GM18519 (cell line): ENCODE measurements around the gene PHLDB2.

ENCODE experiments used
- ATAC-seq: cut with Tn5 transposase; IDR thresholded peaks from one replicate; pipeline ENCODE4 v1.9.1; 2021; ENCODE audit warnings: mild to moderate bottlenecking, moderate library complexity; ENCODE audit not compliant: unreplicated experiment, low FRiP score

The PHLDB2 gene

DNA sequence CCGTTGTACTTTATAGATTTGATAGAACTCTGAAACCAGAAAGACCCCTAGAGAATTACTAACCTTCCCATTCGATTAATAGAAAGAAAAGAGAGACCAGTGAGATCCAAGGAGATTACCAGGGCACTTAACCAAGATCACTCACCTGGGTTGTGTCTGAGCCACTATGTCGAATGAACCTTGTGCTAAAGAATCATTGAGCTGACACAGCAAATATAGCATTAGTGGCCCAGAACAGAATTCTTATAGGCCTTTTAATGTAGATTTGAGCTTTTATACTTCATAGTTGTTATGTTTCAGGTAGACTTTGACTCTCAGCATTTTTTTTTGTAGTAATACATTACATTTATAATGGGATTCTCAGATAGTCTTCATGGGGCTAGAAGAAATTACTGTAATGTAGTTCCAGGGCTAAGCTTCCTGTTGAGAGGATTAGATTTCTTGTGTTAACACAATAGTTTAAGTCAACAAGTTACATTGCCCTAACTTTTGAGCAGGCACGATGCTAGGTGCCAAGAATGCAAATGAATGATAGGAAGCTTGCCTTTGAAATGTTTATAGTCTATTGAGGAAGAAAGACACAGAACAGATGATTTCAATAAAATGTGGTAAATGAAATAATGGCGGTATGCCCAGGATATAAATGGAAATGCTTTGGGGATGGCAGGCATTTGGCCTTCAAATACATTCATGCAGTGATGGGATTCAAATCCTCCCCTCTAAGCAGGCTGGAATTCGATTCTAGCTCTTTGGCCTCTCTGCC, 95.3 kb downstream of the PHLDB2 start:
- ATAC-seq = no peak

DNA sequence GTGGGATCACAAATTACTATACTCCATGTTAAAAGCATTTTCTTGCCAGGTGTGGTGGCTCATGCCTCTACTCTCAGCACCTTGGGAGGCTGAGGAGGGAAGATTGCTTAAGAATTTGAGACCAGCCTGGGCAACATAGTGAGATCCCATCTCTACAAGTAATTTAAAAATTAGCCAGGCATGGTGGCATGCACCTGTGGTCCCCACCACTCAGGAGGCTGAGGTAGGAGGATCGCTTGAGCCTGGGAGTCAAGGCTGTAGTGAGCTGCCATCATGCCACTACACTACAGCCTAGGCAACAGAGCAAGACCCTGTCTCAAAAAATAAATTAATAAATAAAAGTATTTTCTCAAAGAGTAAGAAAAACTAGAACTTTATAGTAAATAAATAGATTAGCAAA, 96.8 kb downstream of the PHLDB2 start:
- no peak for ATAC-seq

DNA sequence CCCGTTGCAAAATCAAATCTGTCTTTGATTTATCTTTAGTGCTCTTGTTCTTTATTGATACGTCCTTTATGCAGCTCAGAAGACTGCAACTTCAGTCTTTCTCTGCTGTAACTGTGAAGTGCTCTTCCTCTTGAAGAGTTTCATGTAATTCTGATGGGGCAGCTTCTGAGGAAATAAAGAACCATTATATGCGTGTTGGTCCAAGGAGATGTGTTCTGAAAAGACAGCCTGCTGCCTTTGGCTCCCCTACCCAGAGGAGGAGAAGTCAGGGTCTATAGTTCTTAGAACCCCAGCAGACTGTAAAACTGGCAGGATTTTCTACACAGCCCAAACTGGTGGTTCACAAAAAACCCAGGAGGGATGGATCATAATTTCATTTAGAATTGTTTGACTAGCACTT, 97.4 kb downstream of the PHLDB2 start:
- no peak for ATAC-seq

GRCh38 chr3:111956995-111957734, 98.1 kb downstream of the PHLDB2 start:
- no peak for ATAC-seq

DNA sequence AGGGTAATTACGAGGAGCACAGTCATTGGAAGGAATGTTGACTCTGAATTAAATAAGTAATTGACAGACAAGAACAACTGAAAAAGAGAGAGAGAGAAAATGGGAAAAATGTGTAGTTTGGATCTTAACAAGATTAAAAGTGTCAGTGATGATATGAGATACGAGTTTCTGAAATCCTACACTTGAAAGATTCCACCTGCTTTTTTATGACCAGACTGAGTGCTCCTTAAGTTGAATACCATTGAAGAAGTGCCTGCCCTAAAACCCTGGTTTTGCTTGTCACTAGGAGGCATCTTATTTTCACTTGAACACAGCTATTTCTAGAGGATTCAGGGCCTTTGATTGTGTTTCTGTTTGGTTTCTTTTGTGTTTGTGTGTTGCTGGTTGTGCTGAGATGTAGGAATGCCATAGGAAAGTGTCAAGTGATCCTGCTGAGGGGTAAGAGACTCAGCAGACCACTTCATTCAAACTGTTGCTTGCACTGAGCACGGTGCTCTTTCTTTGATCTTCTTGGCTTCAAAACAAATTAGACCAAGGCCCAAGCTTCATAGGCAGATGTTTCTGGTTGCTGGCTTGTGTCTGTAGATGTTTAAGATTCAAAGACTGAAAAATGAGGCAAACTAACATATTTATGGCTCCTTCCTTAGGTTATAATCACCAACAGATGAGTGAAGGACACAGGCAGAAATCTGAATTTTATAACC, 102.5 kb downstream of the PHLDB2 start:
- no peak for ATAC-seq

DNA sequence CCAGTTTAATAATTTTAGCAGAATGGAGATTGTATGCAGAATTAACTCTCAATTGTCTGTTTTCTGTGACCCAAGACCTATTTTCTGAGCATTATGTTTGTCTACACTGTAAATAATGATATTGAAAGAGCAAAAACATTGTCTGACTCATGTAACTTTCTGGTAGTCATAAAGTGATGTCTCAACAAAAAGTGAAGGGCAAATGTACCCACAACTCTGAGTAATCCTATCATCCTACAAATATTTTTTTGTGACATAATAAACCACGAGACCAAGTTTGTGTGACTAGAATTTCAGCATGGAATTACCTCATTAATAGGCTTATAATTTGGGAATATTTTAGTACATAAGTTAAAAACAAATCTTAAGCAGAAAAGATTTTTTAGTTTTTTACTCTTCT, 104.4 kb downstream of the PHLDB2 start:
- ATAC-seq = no peak

GRCh38 chr3:111965484-111965883, 106.4 kb downstream of the PHLDB2 start:
- ATAC-seq = no peak

DNA sequence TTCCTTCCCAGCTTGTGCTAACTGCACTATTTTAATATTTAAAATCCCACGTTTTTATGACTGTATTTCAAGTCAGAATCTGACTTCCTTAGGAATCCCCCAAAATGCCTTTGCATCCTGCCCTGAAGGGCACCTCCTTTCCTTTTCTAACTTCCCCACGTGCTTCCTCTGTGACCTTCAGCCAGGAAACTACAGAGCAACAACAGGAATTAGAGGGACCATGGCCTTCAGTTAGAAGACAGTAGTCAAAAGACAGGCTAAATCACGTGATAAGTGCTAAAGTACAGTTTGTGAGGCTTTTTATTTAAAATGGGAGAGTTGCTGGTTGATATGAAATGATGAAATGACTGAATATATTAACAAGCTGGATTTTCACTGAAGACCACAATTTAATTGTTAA, 108.0 kb downstream of the PHLDB2 start:
- no peak for ATAC-seq

DNA sequence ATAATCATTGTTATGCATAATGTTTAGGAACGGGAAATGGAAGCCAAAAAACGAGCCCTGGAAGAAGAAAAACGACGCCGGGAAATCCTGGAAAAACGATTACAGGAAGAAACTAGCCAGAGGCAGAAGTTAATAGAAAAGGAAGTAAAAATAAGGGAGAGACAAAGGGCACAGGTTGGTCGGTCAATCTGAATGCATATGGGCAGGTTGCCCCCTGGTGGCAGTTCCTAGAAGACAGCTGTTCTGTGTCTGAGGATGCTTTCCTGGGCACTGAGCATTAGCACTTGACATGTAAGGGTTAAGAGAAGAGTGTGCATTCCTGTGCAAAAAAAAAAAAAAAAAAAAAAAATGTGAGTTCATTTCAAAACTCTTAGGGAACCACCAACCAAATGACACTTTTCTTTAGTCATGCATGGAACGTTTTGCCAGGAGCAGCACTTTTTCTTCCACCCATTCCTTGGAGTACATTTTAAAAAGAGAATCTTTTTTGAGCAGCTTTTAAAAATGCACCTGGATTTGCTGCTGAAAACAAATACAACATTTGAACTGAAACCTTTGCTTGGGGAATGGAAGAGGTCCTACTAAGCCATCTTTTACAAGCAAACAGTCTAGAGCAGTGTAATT, 108.7 kb downstream of the PHLDB2 start:
- ATAC-seq = peak; percentile 94

GRCh38 chr3:111968319-111969054, 109.4 kb downstream of the PHLDB2 start:
- ATAC-seq = no peak

DNA sequence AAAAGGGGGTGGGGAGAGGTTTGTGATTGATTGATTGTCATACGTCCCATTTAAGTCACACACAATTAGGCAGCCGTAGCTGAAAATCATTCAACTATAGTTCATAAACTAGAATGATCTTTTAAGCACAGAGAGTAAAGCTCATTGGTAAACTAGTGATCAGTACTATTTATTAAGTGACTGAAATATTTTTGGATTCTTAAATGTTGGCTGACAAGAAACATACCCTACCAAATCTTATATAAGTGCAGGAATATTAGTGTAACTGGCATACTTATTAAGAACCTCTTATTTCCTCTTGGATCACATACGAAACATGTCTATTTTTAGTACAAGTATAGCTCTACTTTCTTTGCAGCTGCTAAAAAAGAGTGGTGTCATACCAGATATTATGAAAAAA, 111.3 kb downstream of the PHLDB2 start:
- no peak for ATAC-seq

- no peak for ATAC-seq
Observed at GRCh38 chr3:111971533-111972130, 112.6 kb downstream of the PHLDB2 start.

DNA sequence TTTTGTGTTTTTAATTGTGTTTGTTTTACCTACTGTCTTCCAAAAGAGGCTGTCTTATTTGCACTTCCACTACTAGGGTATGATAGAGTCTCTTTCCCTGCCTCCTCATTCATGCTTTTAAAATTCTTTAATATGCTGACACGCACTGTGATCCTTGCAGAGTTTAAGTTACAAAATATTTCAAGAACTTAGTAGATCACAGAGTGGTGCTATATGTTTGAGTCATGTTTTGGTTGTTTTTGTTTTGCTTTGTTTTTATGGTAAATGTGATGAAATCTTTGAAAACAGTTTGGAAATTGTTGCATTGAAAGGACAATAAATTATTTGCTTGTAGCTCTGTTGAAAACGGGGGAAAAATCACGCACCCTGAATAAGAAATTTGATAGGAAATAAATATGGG, 113.8 kb downstream of the PHLDB2 start:
- no peak for ATAC-seq

DNA sequence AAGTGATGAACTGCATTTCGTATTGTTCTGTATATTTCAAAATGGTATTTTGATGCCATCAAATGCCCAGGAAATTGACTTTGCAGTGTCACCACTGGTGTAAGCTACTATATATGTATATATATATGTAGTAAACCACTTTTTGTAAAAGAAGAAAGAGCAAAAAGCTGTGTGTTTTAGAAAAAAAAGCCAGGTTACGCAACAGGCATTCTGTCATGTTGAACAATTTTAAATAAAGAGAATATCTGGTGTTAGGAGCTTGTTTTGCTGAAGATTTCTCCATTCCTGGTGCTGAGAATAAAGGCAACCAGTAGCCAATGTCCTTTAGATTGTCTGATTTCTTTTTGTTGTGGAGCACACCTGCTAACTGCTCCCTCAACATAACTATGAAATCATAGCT, 116.1 kb downstream of the PHLDB2 start:
- no peak for ATAC-seq

- no peak for ATAC-seq
Observed at GRCh38 chr3:111976254-111976653, 117.2 kb downstream of the PHLDB2 start.

DNA sequence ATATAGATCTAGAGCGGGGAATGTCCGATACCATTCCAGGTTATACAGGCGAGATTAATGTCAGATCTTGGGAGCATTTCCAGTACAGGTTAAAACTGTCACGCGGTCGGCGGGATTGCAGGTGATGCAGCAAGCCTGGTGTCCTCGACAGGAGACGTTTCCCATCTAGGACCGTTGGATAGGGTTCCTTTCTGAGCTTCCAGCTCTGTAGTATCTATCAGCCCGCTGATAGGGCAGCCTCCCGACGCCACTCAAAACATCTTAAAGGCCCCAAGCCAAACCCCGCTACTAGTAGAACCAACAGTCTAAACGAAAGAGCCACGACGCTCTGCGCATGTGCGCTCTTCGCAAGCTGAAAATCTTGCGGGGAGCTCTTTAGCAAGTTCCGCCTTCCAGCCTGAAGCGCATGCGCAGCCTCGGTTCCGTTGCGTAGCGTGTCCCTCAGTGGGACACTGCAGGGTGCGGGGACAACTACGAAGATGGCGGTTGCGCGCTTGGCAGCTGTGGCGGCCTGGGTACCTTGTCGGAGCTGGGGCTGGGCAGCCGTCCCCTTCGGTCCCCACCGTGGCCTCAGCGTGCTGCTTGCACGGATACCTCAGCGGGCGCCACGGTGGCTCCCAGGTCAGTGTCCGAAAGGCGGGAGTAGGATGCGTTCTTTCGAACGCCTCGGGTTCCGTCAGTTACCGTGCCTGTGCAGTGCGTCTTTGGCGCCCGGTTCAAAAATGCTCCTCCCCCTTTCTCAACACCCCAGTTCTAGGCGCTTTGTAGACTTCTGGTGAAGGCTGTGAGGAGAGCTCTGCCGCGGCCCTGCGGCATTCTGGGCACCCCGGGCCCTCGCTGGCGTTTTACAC, 119.7 kb downstream of the PHLDB2 start, which contains the start of gene ABHD10:
Gene ABHD10, plus strand, starts transcription at position 444 of the 851 bp plus-strand sequence. Its CDS starts 36 bp downstream, at position 480.
- peak; percentile 94 for ATAC-seq

DNA sequence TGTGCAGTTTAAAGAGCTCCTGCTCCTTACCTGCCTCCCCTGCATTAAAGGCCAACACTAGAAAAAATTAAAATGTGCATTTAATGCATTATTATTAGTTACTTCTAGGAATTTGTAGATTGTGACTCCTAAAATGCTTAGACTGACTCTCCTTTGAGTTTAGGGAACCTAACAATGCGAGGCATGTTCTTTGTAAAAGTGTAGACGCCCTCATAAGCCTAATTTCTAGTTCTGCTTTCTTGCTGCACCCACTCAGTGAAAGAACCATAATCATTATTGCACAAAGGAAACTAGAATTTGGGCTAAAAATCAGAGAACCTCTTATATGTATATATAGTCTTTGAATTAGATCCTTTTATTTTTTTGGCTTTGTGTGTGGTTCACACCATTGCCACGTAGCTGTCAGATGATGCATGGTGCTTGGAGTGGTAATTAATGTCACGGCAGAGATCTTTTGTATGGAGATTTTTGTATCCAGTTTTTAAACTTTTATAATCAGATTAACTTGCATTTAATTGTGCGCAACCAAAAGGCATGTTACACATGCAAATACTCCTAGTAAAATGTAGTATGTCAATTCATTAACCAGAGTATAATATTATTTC, 120.5 kb downstream of the PHLDB2 start:
- peak; percentile 22 for ATAC-seq

DNA sequence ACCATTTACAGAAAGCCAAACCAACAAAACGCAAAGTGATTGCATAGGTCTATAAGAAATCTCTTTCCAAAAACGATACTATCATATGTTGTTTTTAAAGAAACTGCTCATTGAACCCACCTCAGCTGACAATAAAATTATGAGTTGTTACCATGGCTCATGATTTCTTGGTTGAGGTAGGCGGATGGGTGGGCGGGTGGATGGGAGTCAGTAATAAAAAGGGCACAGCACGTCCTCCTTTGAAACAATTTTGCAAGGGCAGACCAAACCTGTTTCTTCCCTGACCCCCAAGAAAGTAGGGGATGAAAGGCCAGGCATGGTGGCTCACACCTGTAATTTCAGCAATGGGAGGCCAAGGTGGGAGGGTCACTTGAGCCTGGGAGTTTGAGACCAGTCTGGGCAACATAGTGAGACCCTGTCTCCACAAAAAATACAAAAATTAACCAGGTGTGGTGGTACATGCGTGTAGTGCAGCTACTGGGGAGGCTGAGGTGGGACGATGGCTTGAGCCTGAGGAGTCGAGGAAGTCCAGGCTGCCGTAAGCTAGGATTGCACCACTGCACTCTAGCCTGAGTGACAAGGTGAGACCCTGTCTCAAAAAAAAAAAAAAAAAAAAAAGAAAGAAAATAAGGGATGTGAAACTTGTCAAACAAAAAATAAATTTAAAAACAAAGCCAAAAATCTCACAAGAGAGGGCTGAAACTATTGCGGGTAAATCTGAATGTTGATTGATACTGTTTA, 121.8 kb downstream of the PHLDB2 start:
- no peak for ATAC-seq
